Frontal cortex (tissue), 4 donors: ENCODE measurements around the gene NPR2. TPM values are rescaled to one million over a fixed set of nuclear protein-coding genes. Genes with fewer than 3 reads are reported as not detected.

Experiments
- DNase-seq, 2 donors: peaks; one replicate each; pipeline ENCODE4 v3.0.0; 2012; ENCODE audit warnings: low spot score in 2 of 2
- FAIRE-seq: peaks from 2 replicates; lab custom pipeline; 2012; peaks lifted over from hg19 to GRCh38; lab: Jason Lieb, UNC
- total RNA-seq: library from RNA; depleted of rRNA; stranded (reverse); fragments of >200 nt; gene quantifications from one replicate; pipeline ENCODE4 v1.2.3, GENCODE V29; 2014
- donor health status: control.
- donor health status: control.
- donor health status: control.

The NPR2 gene
- 11.0 TPM for total RNA-seq

DNA sequence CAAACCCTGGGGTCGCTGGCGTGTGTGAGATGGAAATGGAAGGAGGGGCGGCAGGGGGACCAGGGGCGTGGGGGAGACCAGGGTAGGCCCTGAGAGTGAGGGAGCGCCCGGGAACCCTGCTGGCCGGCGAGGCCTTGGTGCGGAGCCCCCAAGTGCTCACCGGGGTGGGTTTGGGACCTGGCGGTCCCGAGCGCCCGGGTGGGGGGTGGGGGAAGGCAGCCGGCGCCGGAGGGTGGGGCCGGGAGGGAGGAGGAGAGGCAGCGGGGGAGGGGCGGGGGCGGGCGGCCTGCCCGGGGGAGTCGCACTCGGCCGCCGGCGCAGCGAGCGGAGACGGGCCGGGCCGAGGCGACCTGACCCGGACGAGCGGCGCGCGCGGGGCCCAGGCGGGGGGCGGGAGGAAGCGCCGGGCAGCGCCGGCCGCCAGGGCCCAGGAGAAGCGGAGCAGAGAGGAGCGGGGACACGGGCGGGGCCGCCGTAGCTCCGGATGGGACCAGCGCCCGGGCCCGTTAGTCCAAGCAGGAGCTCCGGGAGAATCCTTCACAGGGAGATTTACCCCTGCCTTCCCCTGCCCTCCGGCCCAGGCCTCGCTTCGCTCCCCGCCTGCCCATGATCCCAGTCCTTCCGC, at the start of gene NPR2:
NPR2 (plus strand) TSS at position 295 of the 625 bp plus-strand sequence. CDS start 818 bp downstream, outside the sequence.
- DNase-seq (peak; percentile 60 to 65), FAIRE-seq (no peak)

- DNase-seq (no peak), FAIRE-seq (no peak)
Measured at GRCh38 chr9:35741740-35742139, 49.7 kb upstream of the NPR2 start.

DNA sequence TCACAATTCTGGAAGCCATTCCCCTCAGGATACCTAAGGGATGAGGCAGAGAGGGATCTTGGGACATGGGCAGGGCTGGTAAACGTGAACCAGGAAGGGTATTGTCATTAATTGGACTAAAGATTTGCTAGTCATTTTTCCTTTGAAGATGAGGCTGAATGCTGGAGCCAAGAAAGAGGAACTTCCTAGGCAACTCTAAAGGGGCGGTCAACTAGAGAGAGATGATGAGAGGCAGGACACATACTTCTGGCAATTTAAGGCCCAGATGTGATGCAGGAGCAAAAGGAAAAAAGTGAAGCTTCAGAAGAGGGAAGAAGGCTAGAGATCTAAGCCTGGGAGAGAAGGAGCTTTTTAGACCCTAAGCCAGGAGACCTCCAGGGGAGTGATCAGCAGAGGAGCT, 47.9 kb upstream of the NPR2 start:
- FAIRE-seq (no peak), DNase-seq (no peak)

GRCh38 chr9:35743880-35744518, 47.4 kb upstream of the NPR2 start:
- no peak for DNase-seq
- no peak for FAIRE-seq

GRCh38 chr9:35745569-35745968, 45.8 kb upstream of the NPR2 start:
- FAIRE-seq (no peak), DNase-seq (no peak)

GRCh38 chr9:35746583-35746982, 44.8 kb upstream of the NPR2 start:
- DNase-seq: no peak
- no peak for FAIRE-seq

GRCh38 chr9:35748242-35748857, 43.0 kb upstream of the NPR2 start:
- DNase-seq (no peak), FAIRE-seq (no peak)

GRCh38 chr9:35748858-35749514, 42.4 kb upstream of the NPR2 start, which contains the start of the genes GBA2 and RGP1:
GBA2 (minus strand) TSS chr9:35749228; CDS start chr9:35748704, 524 bp downstream.
RGP1 (plus strand) TSS chr9:35749287; CDS start chr9:35749756, 469 bp downstream.
- FAIRE-seq (no peak), DNase-seq (peak; percentile 84 to 86)

DNA sequence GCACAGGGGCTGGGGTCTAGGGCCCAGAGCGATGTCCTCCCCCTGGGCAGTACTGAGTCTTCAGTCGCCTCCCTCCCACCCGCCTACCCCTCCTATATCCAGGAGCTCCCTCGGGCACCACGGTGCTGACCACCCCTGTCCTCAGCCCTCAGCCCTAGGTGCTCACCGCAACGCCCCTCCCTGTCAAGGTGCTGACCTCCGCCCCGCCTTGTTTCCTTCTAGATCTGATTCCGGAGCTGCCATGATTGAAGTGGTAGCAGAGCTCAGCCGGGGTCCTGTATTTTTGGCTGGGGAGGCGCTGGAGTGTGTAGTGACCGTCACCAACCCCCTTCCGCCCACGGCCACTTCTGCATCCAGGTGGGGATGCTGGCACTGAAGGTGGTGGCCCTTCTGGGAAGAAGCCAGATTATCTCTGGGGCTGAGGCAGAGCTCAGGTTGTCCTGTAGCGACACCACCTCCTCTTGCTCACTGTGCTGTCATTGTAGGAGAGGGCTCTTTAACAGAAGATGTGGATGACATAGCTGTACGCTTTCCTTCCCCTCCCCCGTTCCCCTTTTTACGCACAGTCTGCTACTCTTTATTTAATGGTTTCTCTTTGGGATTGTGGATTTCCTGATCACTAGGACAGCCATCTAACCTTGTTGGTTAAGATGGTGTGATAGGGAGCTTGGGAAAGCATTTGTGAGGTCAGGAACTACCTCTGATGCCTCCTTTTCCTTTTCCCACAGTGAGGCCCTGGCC, 41.7 kb upstream of the NPR2 start:
- no peak for FAIRE-seq
- no peak for DNase-seq

GRCh38 chr9:35750256-35750531, 41.2 kb upstream of the NPR2 start:
- DNase-seq (no peak), FAIRE-seq (no peak)

- no peak for DNase-seq
- no peak for FAIRE-seq
Measured at GRCh38 chr9:35753466-35753865, 37.9 kb upstream of the NPR2 start.

- FAIRE-seq (no peak), DNase-seq (no peak)
Measured at GRCh38 chr9:35754264-35754663, 37.1 kb upstream of the NPR2 start, which contains the start of gene MSMP. MSMP (minus strand) TSS chr9:35754276; CDS start chr9:35754129, 147 bp downstream.

- FAIRE-seq (no peak), DNase-seq (no peak)
Measured at GRCh38 chr9:35755071-35755470, 36.3 kb upstream of the NPR2 start.

DNA sequence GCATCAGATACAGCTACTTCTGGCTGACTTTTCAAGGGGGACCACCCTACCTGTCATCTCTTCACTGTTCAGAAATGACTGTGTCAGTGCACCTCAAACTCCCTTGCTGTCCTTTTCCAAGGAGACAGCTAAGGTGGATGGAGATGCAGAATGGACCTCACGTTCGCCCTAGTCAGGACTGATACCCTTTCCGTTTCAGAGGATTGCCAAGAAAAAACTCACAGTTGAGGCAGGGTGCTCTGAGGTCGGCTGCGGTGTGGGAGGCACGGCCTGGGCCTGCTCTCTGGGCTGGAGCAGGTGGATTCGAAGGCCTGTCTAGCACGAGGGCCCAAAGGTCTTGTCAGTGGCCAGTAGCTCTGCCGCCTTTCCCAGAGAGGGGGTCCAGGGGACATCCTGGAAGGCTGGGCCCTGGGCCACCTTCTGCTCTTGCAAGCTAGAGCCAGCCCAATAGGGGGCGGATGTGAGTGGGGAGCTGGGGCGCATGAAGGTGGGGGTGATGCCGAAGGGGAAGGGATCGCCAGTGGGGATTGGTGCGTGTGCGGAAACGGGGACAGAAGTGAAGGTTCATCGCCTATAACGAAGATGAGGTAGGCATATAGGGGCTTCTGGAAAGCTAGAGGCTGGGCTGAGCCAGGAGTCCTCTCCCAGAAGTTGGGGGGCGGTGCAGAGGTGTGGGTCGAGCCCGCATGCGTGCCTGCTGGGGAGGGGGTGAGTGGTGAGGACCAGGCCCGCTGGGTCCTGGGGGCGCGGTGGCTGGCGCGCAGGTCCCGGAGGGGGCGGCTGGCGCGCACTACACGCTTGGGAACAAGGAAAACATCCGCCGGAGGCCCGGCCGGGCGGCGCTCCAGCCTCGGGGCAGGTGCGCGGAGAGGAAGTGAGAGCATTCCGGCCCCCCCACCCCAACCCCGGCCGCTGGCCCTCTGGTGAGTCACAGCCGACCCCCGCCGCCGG, 34.8 kb upstream of the NPR2 start:
- DNase-seq (peak; percentile 32 to 41), FAIRE-seq (no peak)

GRCh38 chr9:35757226-35757891, 34.0 kb upstream of the NPR2 start:
- FAIRE-seq (no peak), DNase-seq (no peak)

DNA sequence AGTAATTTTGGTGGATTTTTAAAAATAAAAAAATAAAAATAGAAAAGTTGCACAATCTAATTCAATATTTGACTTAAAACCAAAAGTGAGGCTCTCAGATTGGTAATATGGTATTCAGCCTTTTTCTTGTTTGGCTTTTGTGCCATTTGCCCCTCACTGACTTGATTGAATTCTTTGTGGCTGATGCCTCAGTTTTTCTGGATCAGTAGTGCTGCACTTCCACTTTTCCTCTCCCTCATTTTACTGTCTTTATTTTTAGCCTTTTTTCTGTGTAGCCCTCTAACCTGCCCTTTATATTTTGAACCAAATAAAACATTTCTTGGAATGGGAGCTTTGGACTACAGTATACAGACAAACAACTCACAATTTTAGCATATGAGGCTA, 33.5 kb upstream of the NPR2 start:
- DNase-seq (no peak), FAIRE-seq (no peak)

DNA sequence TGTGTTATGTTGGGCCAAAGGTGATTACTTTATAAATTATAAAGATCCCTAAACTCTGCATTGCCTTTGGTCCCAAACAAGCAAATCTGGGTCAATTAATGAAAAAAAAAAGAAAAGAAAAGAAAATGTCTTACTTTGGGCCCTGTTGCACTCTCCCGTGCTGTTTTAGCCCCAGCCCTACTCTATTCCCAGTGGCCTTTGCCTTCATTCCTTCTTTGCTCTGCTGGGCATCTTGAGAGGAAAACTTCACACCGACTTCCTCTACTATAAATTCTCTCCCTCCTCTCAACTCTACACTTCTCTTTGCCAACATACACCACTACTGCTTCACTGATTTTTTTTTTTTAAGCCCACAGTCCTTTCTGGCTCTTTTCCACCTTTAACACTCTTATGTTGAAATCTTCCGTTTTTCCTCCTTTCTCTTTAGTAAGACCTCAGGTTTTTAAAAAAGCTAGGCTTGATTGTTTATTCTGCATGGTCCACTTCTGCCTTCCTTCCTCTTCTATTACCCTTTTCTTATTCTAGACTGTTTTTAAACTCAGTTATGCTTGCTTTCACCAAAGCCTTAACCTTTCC, 32.8 kb upstream of the NPR2 start:
- DNase-seq (no peak), FAIRE-seq (no peak)

DNA sequence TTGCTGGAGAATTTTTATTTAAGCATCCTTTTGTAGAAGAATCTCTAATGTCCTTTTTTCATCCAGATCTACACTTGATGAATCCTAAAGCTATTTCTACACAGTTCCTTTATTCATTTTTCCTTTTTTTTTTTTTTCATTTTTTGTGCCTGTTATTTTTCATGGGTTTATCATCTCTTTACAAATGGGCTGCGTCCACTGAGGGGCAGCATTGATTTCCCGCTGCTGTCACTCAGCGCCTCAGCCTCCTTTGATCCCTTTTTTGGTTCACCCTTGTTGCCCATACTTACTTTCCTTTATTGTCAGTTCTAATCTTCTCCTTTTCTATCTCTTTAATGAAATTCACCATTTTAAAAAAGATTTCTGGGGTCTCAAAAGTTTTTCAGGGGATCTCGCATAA, 31.6 kb upstream of the NPR2 start:
- FAIRE-seq: no peak
- no peak for DNase-seq
